Measurements from ENCODE around the gene ZNF878. TPM values are rescaled to one million over a fixed set of nuclear protein-coding genes. Genes with fewer than 3 reads are reported as not detected.

The ZNF878 gene
- total RNA-seq, 2 donors from 2014 or later, result 1.4 TPM; not detected in 1

GRCh38 chr19:12075538-12076139, 22.9 kb upstream of the ZNF878 start:
- DNase-seq (ENCODE audit: low spot score) (no peak), ATAC-seq (ENCODE audit: insufficient number of reproducible peaks, low FRiP score, low read depth) (no peak)
- Histone ChIP-seq H3K4me3 (peak overlapping the region; percentile 1), H3K36me3 (peaks cover 74% of the 10 kb centered on the region), H3K4me1 (ENCODE audit: control insufficient read depth in 1 of 2, low read depth in 2 of 2) (no peaks in the 10 kb centered on the region), H3K27ac (no peak overlapping the region), H3K27me3 (replicated peaks; ENCODE audit: insufficient read depth) (no peaks in the 10 kb centered on the region), H3K9me3 (peaks cover 98% of the 10 kb centered on the region)
- no peak for TF ChIP-seq CTCF (IDR thresholded peaks at IDR 0.05)

DNA sequence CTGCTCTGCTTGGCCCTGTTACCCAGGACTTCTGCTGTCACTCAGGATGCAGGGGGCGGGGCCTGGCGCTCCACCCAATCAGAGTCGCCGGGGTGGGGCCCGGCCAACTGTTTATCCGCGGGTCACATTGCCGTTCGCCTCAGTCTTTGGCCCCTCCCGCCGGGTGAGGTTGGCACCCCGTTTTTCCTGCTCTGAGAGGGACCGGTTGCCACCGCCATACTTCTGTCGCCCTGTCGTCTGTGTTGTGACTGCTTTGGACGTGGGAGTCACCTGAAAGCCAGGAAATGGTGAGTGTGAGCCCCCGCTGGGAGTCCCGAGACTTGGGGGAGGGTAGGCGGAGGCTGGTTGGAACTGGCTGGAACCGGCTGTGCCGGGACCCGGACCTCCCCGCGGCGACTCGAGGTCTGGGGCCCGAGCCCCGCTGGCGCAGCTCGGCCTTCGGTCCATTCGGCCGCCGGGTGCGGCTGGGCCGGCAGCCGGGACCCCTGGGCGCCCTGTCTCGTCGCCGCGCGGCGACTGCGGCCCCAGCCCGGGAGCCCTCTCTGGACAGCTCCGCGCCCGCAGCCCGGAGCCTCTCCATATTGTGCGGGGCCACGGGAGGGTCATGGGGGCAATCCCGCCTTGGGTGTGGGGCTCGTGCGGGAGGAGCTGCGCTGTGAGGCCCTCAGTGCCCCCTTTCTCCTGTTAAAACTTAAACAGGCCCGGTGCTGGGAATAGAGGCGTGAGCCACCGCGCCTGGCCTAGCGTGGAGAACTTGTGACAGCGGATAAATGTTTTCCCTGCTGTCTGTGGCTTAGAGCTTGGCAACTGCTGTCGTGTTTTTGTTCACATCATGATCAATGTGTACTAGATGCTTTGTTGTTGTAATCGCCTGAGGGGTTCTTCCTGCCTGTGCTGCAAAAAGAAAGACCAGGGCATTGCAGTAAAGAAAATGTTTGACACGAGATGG, 12.1 kb upstream of the ZNF878 start, which contains the start of gene ZNF844:
Gene ZNF844, plus strand, starts transcription at position 142 of the 949 bp plus-strand sequence. Its CDS starts 143 bp downstream, at position 285.
- Histone ChIP-seq H3K27me3 (replicated peaks; ENCODE audit: insufficient read depth) (no peaks in the 10 kb centered on the region), H3K4me3 (peak within 1 kb of the TSS; percentile 99), H3K9me3 (peaks cover 33% of the 10 kb centered on the region), H3K36me3 (no peaks in the 10 kb centered on the region), H3K4me1 (ENCODE audit: control insufficient read depth in 1 of 2, low read depth in 2 of 2) (peaks cover 10 to 14% of the 10 kb centered on the region in 2 donors), H3K27ac (peak within 1 kb of the TSS; percentile 87 to 98)
- ATAC-seq (ENCODE audit: insufficient number of reproducible peaks, low FRiP score, low read depth) (peak; percentile 93), DNase-seq (ENCODE audit: low spot score) (peak; percentile 91)
- no peak for TF ChIP-seq CTCF (IDR thresholded peaks at IDR 0.05)

- Histone ChIP-seq H3K36me3 (no peaks in the 10 kb centered on the region), H3K4me3 (no peak overlapping the region), H3K27ac (no peak overlapping the region), H3K9me3 (no peaks in the 10 kb centered on the region), H3K4me1 (ENCODE audit: control insufficient read depth in 1 of 2, low read depth in 2 of 2) (peaks cover 11 to 16% of the 10 kb centered on the region in 2 donors), H3K27me3 (replicated peaks; ENCODE audit: insufficient read depth) (no peaks in the 10 kb centered on the region)
- ATAC-seq (ENCODE audit: insufficient number of reproducible peaks, low FRiP score, low read depth), result no peak
- TF ChIP-seq CTCF (IDR thresholded peaks at IDR 0.05), result no peak
- DNase-seq (ENCODE audit: low spot score), result no peak
Measured at GRCh38 chr19:12055784-12056183, 3.0 kb upstream of the ZNF878 start.

- TF ChIP-seq CTCF (IDR thresholded peaks at IDR 0.05), result no peak
- Histone ChIP-seq H3K4me3 (peak overlapping the region; percentile 95), H3K36me3 (no peaks in the 10 kb centered on the region), H3K27me3 (replicated peaks; ENCODE audit: insufficient read depth) (no peaks in the 10 kb centered on the region), H3K9me3 (no peaks in the 10 kb centered on the region), H3K27ac (peak overlapping the region; percentile 45 to 48), H3K4me1 (ENCODE audit: control insufficient read depth in 1 of 2, low read depth in 2 of 2) (peaks cover 11 to 16% of the 10 kb centered on the region in 2 donors)
- ATAC-seq (ENCODE audit: insufficient number of reproducible peaks, low FRiP score, low read depth), result no peak
- DNase-seq (ENCODE audit: low spot score), result no peak
Measured at GRCh38 chr19:12052091-12052496, 667 bp downstream of the ZNF878 start.

- peaks cover 9 to 11% of the 10 kb centered on the region in 2 donors for H3K4me1 ChIP-seq (ENCODE audit: control insufficient read depth in 1 of 2, low read depth in 2 of 2)
- no peaks in the 10 kb centered on the region for H3K27me3 ChIP-seq (replicated peaks; ENCODE audit: insufficient read depth)
- DNase-seq (ENCODE audit: low spot score) (no peak), ATAC-seq (ENCODE audit: insufficient number of reproducible peaks, low FRiP score, low read depth) (no peak)
- peaks cover 13% of the 10 kb centered on the region for H3K9me3 ChIP-seq
- no peak overlapping the region for H3K27ac ChIP-seq
- no peak overlapping the region for H3K4me3 ChIP-seq
- no peak for TF ChIP-seq CTCF (IDR thresholded peaks at IDR 0.05)
- H3K36me3 ChIP-seq, result no peaks in the 10 kb centered on the region
Measured at GRCh38 chr19:12047868-12048267, 4.9 kb downstream of the ZNF878 start.
